CD4-positive, alpha-beta T cell (primary cell): ENCODE data around the gene TRIM44. TPM values are rescaled to one million over a fixed set of nuclear protein-coding genes. Genes with fewer than 3 reads are reported as not detected.

Experiments
- ATAC-seq: fragments of 200-7000 bp; cut with Tn5 transposase; one replicate; pipeline ENCODE4 v1.10.0; 2022; ENCODE audit warnings: mild to moderate bottlenecking; ENCODE audit not compliant: poor library complexity
- CTCF ChIA-PET: fragments of 350-600 bp; sonication (Branson Sonifier 250); formaldehyde crosslinking; loops from one replicate; lab custom pipeline; 2021; ENCODE audit warnings: antibody characterized with exemption, inconsistent platforms; lab: Charles Lee
- POLR2A ChIA-PET: fragments of 350-600 bp; sonication (Branson Sonifier 250); formaldehyde crosslinking; loops from one replicate; lab custom pipeline; 2021; ENCODE audit warnings: antibody characterized with exemption, inconsistent platforms; lab: Charles Lee
- DNase-seq, 14 experiments: peaks; one replicate each; pipeline ENCODE4 v3.0.0-alpha.2; 2013 to 2020; ENCODE audit warnings: mixed read lengths in 2 of 14
- H3K27ac ChIP-seq, 2 donors: one replicate each; pipeline versions ENCODE4 v1.5.1 to v1.7.0; 2013; ENCODE audit warnings: low read length in 2 of 2, low read depth in 1 of 2, mild to moderate bottlenecking in 1 of 2
- H3K27me3 ChIP-seq, 2 experiments: 1 replicate in 1 of 2; 2 replicates in 1 of 2; pipeline versions ENCODE4 v1.6.1 to v1.7.0; 2013; ENCODE audit warnings: low read length in 2 of 2, control low read depth in 1 of 2, mild to moderate bottlenecking in 1 of 2, moderate library complexity in 1 of 2; ENCODE audit not compliant: insufficient read depth in 2 of 2, control insufficient read depth in 1 of 2
- H3K36me3 ChIP-seq: one replicate; pipeline ENCODE4 v1.6.1; 2013; ENCODE audit warnings: low read length, control low read depth; ENCODE audit not compliant: insufficient read depth
- H3K4me1 ChIP-seq: one replicate; pipeline ENCODE4 v1.6.1; 2013; ENCODE audit warnings: low read length, control low read depth; ENCODE audit not compliant: insufficient read depth
- H3K4me3 ChIP-seq: one replicate; pipeline ENCODE4 v1.5.1; 2013; ENCODE audit warnings: mild to moderate bottlenecking, low read length, moderate library complexity
- H3K9me3 ChIP-seq, 2 experiments: 1 replicate in 1 of 2; 2 replicates in 1 of 2; pipeline versions ENCODE4 v1.6.1 to v1.7.0; 2013; ENCODE audit warnings: low read length in 2 of 2, mild to moderate bottlenecking in 2 of 2, control low read depth in 1 of 2, moderate library complexity in 1 of 2; ENCODE audit not compliant: control insufficient read depth in 1 of 2, insufficient read depth in 1 of 2
- H3K27ac Mint-ChIP-seq: one replicate; pipeline ENCODE4 v1.8.0; 2020; ENCODE audit warnings: mixed read lengths
- H3K27me3 Mint-ChIP-seq: one replicate; pipeline ENCODE4 v1.8.0; 2021; ENCODE audit warnings: mixed read lengths
- H3K36me3 Mint-ChIP-seq: one replicate; pipeline ENCODE4 v1.8.0; 2021; ENCODE audit warnings: low read depth, mixed read lengths
- H3K4me1 Mint-ChIP-seq: one replicate; pipeline ENCODE4 v1.8.0; 2021; ENCODE audit warnings: low read depth, mixed read lengths
- H3K4me3 Mint-ChIP-seq: one replicate; pipeline ENCODE4 v1.8.0; 2020; ENCODE audit warnings: mild to moderate bottlenecking, mixed read lengths
- H3K9me3 Mint-ChIP-seq: one replicate; pipeline ENCODE4 v1.8.0; 2020; ENCODE audit warnings: mixed read lengths
- CTCF ChIP-seq: fragments of 200-600 bp; IDR thresholded peaks from one replicate; pipeline ENCODE4 v1.8.0; 2022; ENCODE audit warnings: antibody characterized with exemption, mild to moderate bottlenecking
- intact Hi-C, 2 experiments: fragments of 100-400 bp; cut with DNase I in 1 of 2; cut with micrococcal nuclease in 1 of 2; formaldehyde crosslinking; loops; one replicate each; pipeline versions ENCODE4 v1.15.1 to v1.9.0; 2023 to 2025; cut with DNase I, micrococcal nuclease
- total RNA-seq, 174 experiments: library from RNA in 2 of 174; stranded (reverse) in 2 of 174; gene quantifications; one replicate each; pipeline ENCODE4 v1.2.3 and lab custom pipeline; 2021 to 2026

TRIM44 gene
- total RNA-seq, 2 experiments from 2014 or later, result 32.1 to 36.7 TPM

- no peak overlapping the region for H3K27ac ChIP-seq
- H3K27me3 ChIP-seq, result no peaks in the 10 kb centered on the region
- H3K36me3 ChIP-seq, result no peaks in the 10 kb centered on the region
- Mint-ChIP-seq H3K9me3 (no peaks in the 10 kb centered on the region), H3K4me3 (no peak overlapping the region), H3K27me3 (no peaks in the 10 kb centered on the region), H3K27ac (no peak overlapping the region), H3K36me3 (peaks cover 32% of the 10 kb centered on the region), H3K4me1 (peaks cover 96% of the 10 kb centered on the region)
- ChIA-PET CTCF (no interaction called here), POLR2A (no interaction called here)
- intact Hi-C loops, result no loop called here
- no peak overlapping the region for H3K4me3 ChIP-seq
- DNase-seq, result no peak
- ATAC-seq, result no peak
- peaks cover 7% of the 10 kb centered on the region for H3K4me1 ChIP-seq
- no peaks in the 10 kb centered on the region for H3K9me3 ChIP-seq
- TF ChIP-seq CTCF, result no peak
Observed at GRCh38 chr11:35678975-35679374, 16.4 kb downstream of the TRIM44 start.

- H3K27me3 Mint-ChIP-seq, result no peaks in the 10 kb centered on the region
- intact Hi-C loops, result no loop called here
- Histone ChIP-seq H3K27me3 (no peaks in the 10 kb centered on the region), H3K4me3 (no peak overlapping the region), H3K4me1 (peaks cover 7% of the 10 kb centered on the region), H3K9me3 (no peaks in the 10 kb centered on the region), H3K36me3 (peaks cover 7% of the 10 kb centered on the region), H3K27ac (no peak overlapping the region)
- ChIA-PET CTCF (no interaction called here), POLR2A (no interaction called here)
- no peaks in the 10 kb centered on the region for H3K9me3 Mint-ChIP-seq
- ATAC-seq (no peak), DNase-seq (no peak)
- peaks cover 44% of the 10 kb centered on the region for H3K36me3 Mint-ChIP-seq
- no peak overlapping the region for H3K27ac Mint-ChIP-seq
- TF ChIP-seq CTCF, result no peak
- no peak overlapping the region for H3K4me3 Mint-ChIP-seq
- H3K4me1 Mint-ChIP-seq, result peaks cover 89% of the 10 kb centered on the region
Observed at GRCh38 chr11:35680506-35680905, 17.9 kb downstream of the TRIM44 start.

GRCh38 chr11:35681163-35681767 lies 18.7 kb downstream of the TRIM44 start:
- H3K4me1 ChIP-seq, result peaks cover 7% of the 10 kb centered on the region
- no peak overlapping the region for H3K27ac ChIP-seq
- H3K36me3 ChIP-seq, result peaks cover 13% of the 10 kb centered on the region
- H3K9me3 ChIP-seq, result no peaks in the 10 kb centered on the region
- intact Hi-C loops, result no loop called here
- Mint-ChIP-seq H3K9me3 (no peaks in the 10 kb centered on the region), H3K4me3 (no peak overlapping the region), H3K27me3 (no peaks in the 10 kb centered on the region), H3K4me1 (peaks cover 83% of the 10 kb centered on the region), H3K27ac (peak overlapping the region; percentile 14), H3K36me3 (peaks cover 52% of the 10 kb centered on the region)
- no peak for TF ChIP-seq CTCF
- no peak for ATAC-seq
- no peak for DNase-seq
- ChIA-PET POLR2A (no interaction called here), CTCF (no interaction called here)
- H3K4me3 ChIP-seq, result no peak overlapping the region
- H3K27me3 ChIP-seq, result no peaks in the 10 kb centered on the region
